Mesothelial cell of epicardium (in vitro differentiated cells): ENCODE measurements around the gene SETD5. TPM values are rescaled to one million over a fixed set of nuclear protein-coding genes. Genes with fewer than 3 reads are reported as not detected.
A peak's percentile ranks its signal among the peaks of the same experiment; 100 is the strongest.

Experiments
- DNase-seq, 2 experiments: peaks; one replicate each; pipeline ENCODE4 v3.0.0; 2021; ENCODE audit warnings: low spot score in 2 of 2; ENCODE audit not compliant: unreplicated experiment in 2 of 2
- H3K27ac Mint-ChIP-seq: 2 replicates; pipeline ENCODE4 v1.8.0; 2021; ENCODE audit warnings: mixed read lengths
- H3K27me3 Mint-ChIP-seq: 2 replicates; pipeline ENCODE4 v1.8.0; 2021; ENCODE audit warnings: low read depth, mixed read lengths
- H3K36me3 Mint-ChIP-seq: 2 replicates; pipeline ENCODE4 v1.8.0; 2021; ENCODE audit warnings: mixed read lengths
- H3K4me1 Mint-ChIP-seq: 2 replicates; pipeline ENCODE4 v1.8.0; 2021; ENCODE audit warnings: mixed read lengths
- H3K4me3 Mint-ChIP-seq: 2 replicates; pipeline ENCODE4 v1.8.0; 2021; ENCODE audit warnings: mild to moderate bottlenecking, moderate library complexity, mixed read lengths
- H3K9me3 Mint-ChIP-seq: 2 replicates; pipeline ENCODE4 v1.8.0; 2021; ENCODE audit warnings: mixed read lengths
- CTCF ChIP-seq: fragments of 200-600 bp; sonication (generic); IDR thresholded peaks from one replicate; pipeline ENCODE4 v1.5.0; 2021; ENCODE audit warnings: antibody characterized with exemption; ENCODE audit not compliant: unreplicated experiment
- total RNA-seq: library from RNA; stranded (reverse); gene quantifications from 3 replicates; pipeline ENCODE4 v1.2.1, GENCODE V29; 2021

The SETD5 gene
- total RNA-seq, 1 donor from 2014 or later, result 254 TPM

GRCh38 chr3:9414826-9415225 lies 17.4 kb downstream of the SETD5 start:
- Mint-ChIP-seq H3K36me3 (peaks cover 18% of the 10 kb centered on the region), H3K9me3 (peaks cover 11% of the 10 kb centered on the region), H3K27me3 (no peaks in the 10 kb centered on the region), H3K27ac (no peak overlapping the region), H3K4me3 (no peak overlapping the region), H3K4me1 (peaks cover 8% of the 10 kb centered on the region)
- no peak for TF ChIP-seq CTCF
- no peak for DNase-seq

- DNase-seq, result no peak
- TF ChIP-seq CTCF, result no peak
- peaks cover 10% of the 10 kb centered on the region for H3K4me1 Mint-ChIP-seq
- peaks cover 3% of the 10 kb centered on the region for H3K9me3 Mint-ChIP-seq
- H3K36me3 Mint-ChIP-seq, result peaks cover 10% of the 10 kb centered on the region
- peak overlapping the region; percentile 28 for H3K27ac Mint-ChIP-seq
- no peaks in the 10 kb centered on the region for H3K27me3 Mint-ChIP-seq
- no peak overlapping the region for H3K4me3 Mint-ChIP-seq
Observed at GRCh38 chr3:9415485-9416138, 18.2 kb downstream of the SETD5 start.

GRCh38 chr3:9416139-9416780 lies 18.8 kb downstream of the SETD5 start:
- Mint-ChIP-seq H3K4me1 (peaks cover 14% of the 10 kb centered on the region), H3K4me3 (no peak overlapping the region), H3K27ac (peak overlapping the region; percentile 28), H3K9me3 (peaks cover 3% of the 10 kb centered on the region), H3K36me3 (peaks cover 10% of the 10 kb centered on the region), H3K27me3 (no peaks in the 10 kb centered on the region)
- TF ChIP-seq CTCF, result no peak
- DNase-seq, result no peak

GRCh38 chr3:9420850-9421549 lies 23.6 kb downstream of the SETD5 start:
- Mint-ChIP-seq H3K4me1 (peaks cover 37% of the 10 kb centered on the region), H3K9me3 (no peaks in the 10 kb centered on the region), H3K4me3 (no peak overlapping the region), H3K27ac (peak overlapping the region; percentile 80), H3K27me3 (no peaks in the 10 kb centered on the region), H3K36me3 (peaks cover 4% of the 10 kb centered on the region)
- TF ChIP-seq CTCF, result no peak
- no peak for DNase-seq

- peak; percentile 42 for TF ChIP-seq CTCF
- Mint-ChIP-seq H3K27ac (peak overlapping the region; percentile 99), H3K36me3 (peaks cover 11% of the 10 kb centered on the region), H3K27me3 (no peaks in the 10 kb centered on the region), H3K4me3 (peak overlapping the region; percentile 33), H3K4me1 (peaks cover 34% of the 10 kb centered on the region), H3K9me3 (no peaks in the 10 kb centered on the region)
- DNase-seq, result peak; percentile 35 to 67
Observed at GRCh38 chr3:9422712-9423424, 25.5 kb downstream of the SETD5 start.
